HK-2 (cell line): ENCODE results near the gene NKRF.
"Not testable (repeated sequence)": the region's sequence is repeated elsewhere in the genome, so short reads cannot be mapped to it uniquely, and the experiment has no call there.

Experiments used
- DNase-seq: peaks from one replicate; pipeline ENCODE4 v3.0.0-alpha.2; 2018; ENCODE audit not compliant: unreplicated experiment

Gene NKRF

GRCh38 chrX:119606280-119607017 is at the start of gene NKRF:
Gene NKRF (minus strand): TSS chrX:119606424.
- DNase-seq: peak; percentile 87

GRCh38 chrX:119655125-119655524 is 48.9 kb upstream of the NKRF start:
- DNase-seq: peak; percentile 35

GRCh38 chrX:119654112-119654531 is 47.9 kb upstream of the NKRF start:
- DNase-seq: no peak

- no peak for DNase-seq
Measured at GRCh38 chrX:119648421-119648775, 42.2 kb upstream of the NKRF start.

- DNase-seq: no peak
Measured at GRCh38 chrX:119647552-119648420, 41.6 kb upstream of the NKRF start.

- no peak for DNase-seq
Measured at GRCh38 chrX:119647089-119647488, 40.9 kb upstream of the NKRF start.

- no peak for DNase-seq
Measured at GRCh38 chrX:119646515-119646914, 40.3 kb upstream of the NKRF start.

- DNase-seq: no peak
Measured at GRCh38 chrX:119643696-119644095, 37.5 kb upstream of the NKRF start.

- DNase-seq: no peak
Measured at GRCh38 chrX:119640731-119641170, 34.5 kb upstream of the NKRF start.

- peak; percentile 13 for DNase-seq
Measured at GRCh38 chrX:119638725-119639471, 32.7 kb upstream of the NKRF start.

- DNase-seq: not testable (repeated sequence)
Measured at GRCh38 chrX:119637421-119637820, 31.2 kb upstream of the NKRF start.

GRCh38 chrX:119636419-119636818 is 30.2 kb upstream of the NKRF start:
- DNase-seq: no peak

- DNase-seq: no peak
Measured at GRCh38 chrX:119635799-119636198, 29.6 kb upstream of the NKRF start.

GRCh38 chrX:119635179-119635578 is 29.0 kb upstream of the NKRF start:
- DNase-seq: no peak

- no peak for DNase-seq
Measured at GRCh38 chrX:119625843-119626242, 19.6 kb upstream of the NKRF start.

GRCh38 chrX:119624951-119625668 is 18.9 kb upstream of the NKRF start:
- DNase-seq: no peak

- no peak for DNase-seq
Measured at GRCh38 chrX:119624417-119624816, 18.2 kb upstream of the NKRF start.

GRCh38 chrX:119622356-119623232 is 16.4 kb upstream of the NKRF start:
- DNase-seq: no peak

GRCh38 chrX:119618439-119618838 is 12.2 kb upstream of the NKRF start:
- DNase-seq: no peak

- DNase-seq: no peak
Measured at GRCh38 chrX:119617517-119618164, 11.4 kb upstream of the NKRF start.
